ENCODE measurements around the gene TIMM23B. TPM values are rescaled to one million over a fixed set of nuclear protein-coding genes. Genes with fewer than 3 reads are reported as not detected.
A peak's percentile ranks its signal among the peaks of the same experiment; 100 is the strongest.
"Not testable (repeated sequence)": the region's sequence is repeated elsewhere in the genome, so short reads cannot be mapped to it uniquely, and the experiment has no call there.

Gene TIMM23B
- total RNA-seq, 1 experiment from 2014 or later, result 53.4 TPM

DNA sequence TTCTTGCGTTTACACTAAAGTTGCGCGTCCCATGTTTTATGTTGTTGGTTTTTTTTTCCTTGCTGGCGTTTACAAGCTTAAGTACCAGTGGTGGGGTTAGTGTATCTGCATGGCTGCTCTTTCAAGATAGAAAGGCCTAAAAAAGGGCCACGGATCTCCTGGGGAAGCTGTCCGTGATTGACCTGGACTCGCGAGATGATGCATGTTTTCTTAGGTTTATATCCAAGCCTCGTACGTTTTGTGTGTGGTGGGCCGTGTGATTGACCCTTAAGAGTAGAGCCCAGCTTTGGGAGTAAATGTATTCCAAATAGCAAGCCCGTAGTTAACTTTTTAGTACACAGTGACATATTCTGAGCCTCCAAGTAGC lies 469 bp downstream of the TIMM23B start:
- H3F3A ChIP-seq (ENCODE audit: low read length, unreplicated experiment); H3K9me2 ChIP-seq (replicated peaks; ENCODE audit: low read length); CTCF ChIA-PET; POLR2A ChIA-PET (ENCODE audit: unreplicated experiment); intact Hi-C loops (cut with micrococcal nuclease); H3K27me3 ChIP-seq (ENCODE audit: low read length); H3K9me3 ChIP-seq (ENCODE audit: low read length): not testable (repeated sequence)
- H3K4me1 ChIP-seq (ENCODE audit: insufficient read depth, low read length), result peaks cover 15% of the 10 kb centered on the region
- H3K79me2 ChIP-seq (ENCODE audit: low read length), result peaks cover 88% of the 10 kb centered on the region
- H3K4me2 ChIP-seq (ENCODE audit: low read length), result peak overlapping the region; percentile 78
- peaks cover 20% of the 10 kb centered on the region for H3K36me3 ChIP-seq (ENCODE audit: low read depth, low read length)
- BruUV-seq (replicated peaks), result TSS peak; percentile 69
- peaks cover 13% of the 10 kb centered on the region for H4K20me1 ChIP-seq (ENCODE audit: low read length)
- H3K4me3 ChIP-seq (ENCODE audit: low read length), result peak overlapping the region; percentile 71
- H3K27ac ChIP-seq (ENCODE audit: low read length), result 0 out of 2 replicates have a peak overlapping the region, but pooled peaks have one; percentile 13
- H3K9ac ChIP-seq (ENCODE audit: low read length), result peak overlapping the region; percentile 89
- H2AFZ ChIP-seq (ENCODE audit: low read length), result peak overlapping the region; percentile 71
- DNase-seq (peak; percentile 20), ATAC-seq (peak; percentile 4)

DNA sequence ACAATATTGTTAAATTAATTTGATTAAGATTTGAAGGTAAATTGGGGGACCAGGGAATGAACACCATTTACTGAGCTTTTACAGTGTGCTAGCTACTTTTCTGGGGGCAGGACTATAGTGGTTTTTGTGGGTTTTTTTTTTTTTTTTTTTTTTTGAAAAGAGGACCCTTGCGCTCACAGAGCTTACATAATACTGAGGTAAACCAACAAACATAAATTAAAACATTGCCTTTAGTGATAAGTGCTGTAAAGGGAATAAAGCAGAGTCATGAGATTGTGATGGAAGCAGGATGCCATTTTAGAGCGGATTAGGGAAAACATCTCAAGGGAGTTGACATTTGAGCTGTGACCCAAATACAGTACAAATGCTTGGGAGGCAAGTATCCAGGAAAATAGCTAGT lies 1.8 kb downstream of the TIMM23B start:
- H3F3A ChIP-seq (ENCODE audit: low read length, unreplicated experiment); H3K9me2 ChIP-seq (replicated peaks; ENCODE audit: low read length); intact Hi-C loops (cut with micrococcal nuclease); H2AFZ ChIP-seq (ENCODE audit: low read length); DNase-seq; H4K20me1 ChIP-seq (ENCODE audit: low read length); BruUV-seq (replicated peaks); H3K9me3 ChIP-seq (ENCODE audit: low read length); POLR2A ChIA-PET (ENCODE audit: unreplicated experiment); H3K27me3 ChIP-seq (ENCODE audit: low read length); ATAC-seq; H3K27ac ChIP-seq (ENCODE audit: low read length); CTCF ChIA-PET: not testable (repeated sequence)
- Histone ChIP-seq H3K79me2 (ENCODE audit: low read length) (peaks cover 89% of the 10 kb centered on the region), H3K4me2 (ENCODE audit: low read length) (peak overlapping the region; percentile 78), H3K9ac (ENCODE audit: low read length) (peak overlapping the region; percentile 89; the same call in 1 of the 2 replicates), H3K4me1 (ENCODE audit: insufficient read depth, low read length) (peaks cover 15% of the 10 kb centered on the region), H3K36me3 (ENCODE audit: low read depth, low read length) (peaks cover 25% of the 10 kb centered on the region), H3K4me3 (ENCODE audit: low read length) (peak overlapping the region; percentile 71)

DNA sequence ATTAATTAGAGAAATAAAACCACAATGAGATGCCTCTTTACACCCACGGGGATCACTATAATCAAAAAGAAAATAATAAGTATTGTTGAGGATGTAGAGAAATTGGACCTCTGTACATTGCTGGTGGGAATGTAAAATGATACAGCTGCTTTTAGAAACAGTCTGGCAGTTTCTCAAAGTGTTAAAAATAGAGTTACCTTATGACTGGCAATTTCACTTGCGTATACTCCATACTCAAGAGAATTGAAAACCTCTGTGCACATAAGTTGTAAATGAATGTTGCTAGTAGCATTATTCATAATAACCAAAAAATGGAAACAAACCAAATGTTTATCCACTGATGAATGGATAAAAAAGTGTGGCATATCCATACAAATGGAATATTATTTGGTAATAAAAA lies 6.3 kb downstream of the TIMM23B start:
- ATAC-seq; DNase-seq; POLR2A ChIA-PET (ENCODE audit: unreplicated experiment); H3K27ac ChIP-seq (ENCODE audit: low read length); CTCF ChIA-PET; H3K9ac ChIP-seq (ENCODE audit: low read length); H3K9me3 ChIP-seq (ENCODE audit: low read length); H3K9me2 ChIP-seq (replicated peaks; ENCODE audit: low read length); H2AFZ ChIP-seq (ENCODE audit: low read length); intact Hi-C loops (cut with micrococcal nuclease); H3K4me2 ChIP-seq (ENCODE audit: low read length); H3F3A ChIP-seq (ENCODE audit: low read length, unreplicated experiment); H3K4me3 ChIP-seq (ENCODE audit: low read length); H3K27me3 ChIP-seq (ENCODE audit: low read length); BruUV-seq (replicated peaks): not testable (repeated sequence)
- Histone ChIP-seq H3K4me1 (ENCODE audit: insufficient read depth, low read length) (peaks cover 12% of the 10 kb centered on the region), H3K79me2 (ENCODE audit: low read length) (peaks cover 75% of the 10 kb centered on the region), H4K20me1 (ENCODE audit: low read length) (peaks cover 12% of the 10 kb centered on the region), H3K36me3 (ENCODE audit: low read depth, low read length) (peaks cover 41% of the 10 kb centered on the region)

DNA sequence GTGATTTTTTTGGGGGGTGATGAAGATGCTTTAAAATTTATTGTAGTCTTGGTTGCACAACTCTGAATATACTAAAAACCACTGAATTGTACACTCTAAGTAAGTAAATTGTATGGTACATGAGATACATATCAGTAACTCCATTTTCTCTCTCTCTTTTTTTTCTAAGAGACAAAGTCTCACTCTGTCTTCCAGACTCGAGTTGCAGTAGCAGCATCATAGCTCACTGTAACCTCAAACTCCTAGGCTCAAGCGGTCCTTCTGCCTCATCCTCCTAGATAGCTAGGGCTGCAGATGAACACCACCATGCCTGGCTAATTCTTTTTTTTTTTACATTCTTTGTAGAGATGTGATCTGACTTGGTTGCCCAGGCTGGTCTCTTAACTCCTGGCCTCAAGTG lies 6.9 kb downstream of the TIMM23B start:
- H3K27me3 ChIP-seq (ENCODE audit: low read length); H3K4me1 ChIP-seq (ENCODE audit: insufficient read depth, low read length); POLR2A ChIA-PET (ENCODE audit: unreplicated experiment); H3K27ac ChIP-seq (ENCODE audit: low read length); DNase-seq; CTCF ChIA-PET; H3K4me3 ChIP-seq (ENCODE audit: low read length); H2AFZ ChIP-seq (ENCODE audit: low read length); ATAC-seq; H3K9ac ChIP-seq (ENCODE audit: low read length); H4K20me1 ChIP-seq (ENCODE audit: low read length); H3K4me2 ChIP-seq (ENCODE audit: low read length); H3K9me3 ChIP-seq (ENCODE audit: low read length); BruUV-seq (replicated peaks); intact Hi-C loops (cut with micrococcal nuclease); H3F3A ChIP-seq (ENCODE audit: low read length, unreplicated experiment); H3K9me2 ChIP-seq (replicated peaks; ENCODE audit: low read length): not testable (repeated sequence)
- H3K79me2 ChIP-seq (ENCODE audit: low read length), result peaks cover 71% of the 10 kb centered on the region
- H3K36me3 ChIP-seq (ENCODE audit: low read depth, low read length), result peaks cover 40% of the 10 kb centered on the region

DNA sequence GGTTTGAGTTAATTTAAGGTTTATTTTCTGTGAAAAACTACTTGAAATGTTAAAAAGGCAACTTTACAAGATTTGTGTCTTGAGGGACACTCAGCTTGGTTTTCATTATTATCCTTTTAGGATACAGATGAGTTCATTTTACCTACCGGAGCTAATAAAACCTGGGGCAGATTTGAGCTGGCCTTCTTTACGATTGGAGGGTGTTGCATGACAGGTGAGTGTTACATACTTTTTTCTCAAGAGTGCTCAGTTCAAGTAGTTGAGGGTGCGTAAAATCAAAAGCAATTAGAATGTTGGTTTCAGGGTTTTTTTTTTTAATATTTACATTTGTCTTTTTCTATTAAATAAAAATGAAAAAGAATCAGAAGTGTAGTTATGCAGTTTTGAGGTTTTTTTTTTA lies 10.2 kb downstream of the TIMM23B start:
- H4K20me1 ChIP-seq (ENCODE audit: low read length); H3K4me3 ChIP-seq (ENCODE audit: low read length); H2AFZ ChIP-seq (ENCODE audit: low read length); POLR2A ChIA-PET (ENCODE audit: unreplicated experiment); H3F3A ChIP-seq (ENCODE audit: low read length, unreplicated experiment); H3K9me3 ChIP-seq (ENCODE audit: low read length); intact Hi-C loops (cut with micrococcal nuclease); DNase-seq; CTCF ChIA-PET; ATAC-seq; H3K9ac ChIP-seq (ENCODE audit: low read length); H3K4me2 ChIP-seq (ENCODE audit: low read length); BruUV-seq (replicated peaks); H3K27me3 ChIP-seq (ENCODE audit: low read length); H3K4me1 ChIP-seq (ENCODE audit: insufficient read depth, low read length); H3K27ac ChIP-seq (ENCODE audit: low read length); H3K9me2 ChIP-seq (replicated peaks; ENCODE audit: low read length): not testable (repeated sequence)
- Histone ChIP-seq H3K36me3 (ENCODE audit: low read depth, low read length) (peaks cover 39% of the 10 kb centered on the region), H3K79me2 (ENCODE audit: low read length) (peaks cover 58% of the 10 kb centered on the region)

Measured in PC-3 (cell line).